GM20000 (cell line): ENCODE data around the gene TNRC18.

ENCODE experiments used
- DNase-seq: peaks from one replicate; pipeline ENCODE4 v3.0.0; 2012; ENCODE audit warnings: low spot score
- CTCF ChIP-seq: IDR thresholded peaks from 2 replicates; pipeline ENCODE4 v1.5.1; 2012; ENCODE audit warnings: mild to moderate bottlenecking, control low read depth; ENCODE audit errors: extremely low read depth, missing control alignments

TNRC18 gene

GRCh38 chr7:5342631-5343030 lies 81.0 kb downstream of the TNRC18 start:
- no peak for TF ChIP-seq CTCF
- DNase-seq: no peak

- DNase-seq: no peak
- TF ChIP-seq CTCF: no peak
Observed at GRCh38 chr7:5339955-5340354, 83.7 kb downstream of the TNRC18 start.

GRCh38 chr7:5337047-5337446 lies 86.6 kb downstream of the TNRC18 start:
- no peak for DNase-seq
- no peak for TF ChIP-seq CTCF

GRCh38 chr7:5334671-5335070 lies 89.0 kb downstream of the TNRC18 start:
- no peak for TF ChIP-seq CTCF
- no peak for DNase-seq

- no peak for TF ChIP-seq CTCF
- peak; percentile 62 for DNase-seq
Observed at GRCh38 chr7:5333121-5334045, 90.3 kb downstream of the TNRC18 start.

GRCh38 chr7:5332579-5332978 lies 91.1 kb downstream of the TNRC18 start:
- TF ChIP-seq CTCF: no peak
- no peak for DNase-seq

- no peak for DNase-seq
- TF ChIP-seq CTCF: no peak
Observed at GRCh38 chr7:5330288-5330687, 93.3 kb downstream of the TNRC18 start.
